Glutamatergic neuron (in vitro differentiated cells): Measurements from ENCODE around the gene SH3BP4. TPM values are rescaled to one million over a fixed set of nuclear protein-coding genes. Genes with fewer than 3 reads are reported as not detected.
A peak's percentile ranks its signal among the peaks of the same experiment; 100 is the strongest.

ENCODE experiments used
- DNase-seq: peaks from one replicate; pipeline ENCODE4 v3.0.0; 2022
- H3K27ac Mint-ChIP-seq: one replicate; pipeline ENCODE4 v1.8.0; 2020; ENCODE audit warnings: mild to moderate bottlenecking, mixed read lengths, inconsistent platforms; ENCODE audit not compliant: unreplicated experiment
- H3K27me3 Mint-ChIP-seq: one replicate; pipeline ENCODE4 v1.8.0; 2020; ENCODE audit warnings: mild to moderate bottlenecking, moderate library complexity, mixed read lengths, inconsistent platforms; ENCODE audit not compliant: unreplicated experiment
- H3K36me3 Mint-ChIP-seq: one replicate; pipeline ENCODE4 v1.8.0; 2020; ENCODE audit warnings: mild to moderate bottlenecking, mixed read lengths, inconsistent platforms; ENCODE audit not compliant: unreplicated experiment
- H3K4me1 Mint-ChIP-seq: one replicate; pipeline ENCODE4 v1.8.0; 2020; ENCODE audit warnings: mild to moderate bottlenecking, low read depth, mixed read lengths, inconsistent platforms; ENCODE audit not compliant: unreplicated experiment
- H3K4me3 Mint-ChIP-seq: one replicate; pipeline ENCODE4 v1.8.0; 2020; ENCODE audit warnings: mild to moderate bottlenecking, mixed read lengths, inconsistent platforms; ENCODE audit not compliant: unreplicated experiment
- H3K9me3 Mint-ChIP-seq: one replicate; pipeline ENCODE4 v1.8.0; 2020; ENCODE audit warnings: mild to moderate bottlenecking, moderate library complexity, mixed read lengths, inconsistent platforms; ENCODE audit not compliant: unreplicated experiment
- CTCF ChIP-seq: fragments of 200-600 bp; sonication (generic); IDR thresholded peaks from one replicate; pipeline ENCODE4 v1.5.0; 2021; ENCODE audit not compliant: partially characterized antibody, unreplicated experiment
- total RNA-seq: library from RNA; stranded (reverse); fragmentation: NEBNext Ultra II Directional; extraction: Animal tissue kit (Norgen Biotek cat#: 25700); gene quantifications from one replicate; pipeline ENCODE4 v1.2.1, GENCODE V29; 2021; ENCODE audit not compliant: unreplicated experiment

SH3BP4 gene
- total RNA-seq, 1 donor from 2014 or later = 59.3 TPM

GRCh38 chr2:234919711-234920110 lies 32.1 kb upstream of the SH3BP4 start:
- no peak overlapping the region for H3K27ac Mint-ChIP-seq
- H3K36me3 Mint-ChIP-seq = peaks cover 4% of the 10 kb centered on the region
- no peak overlapping the region for H3K4me3 Mint-ChIP-seq
- DNase-seq = no peak
- peaks cover 31% of the 10 kb centered on the region for H3K4me1 Mint-ChIP-seq
- peaks cover 6% of the 10 kb centered on the region for H3K9me3 Mint-ChIP-seq
- H3K27me3 Mint-ChIP-seq = peaks cover 6% of the 10 kb centered on the region
- TF ChIP-seq CTCF = no peak

GRCh38 chr2:234920836-234921235 lies 31.0 kb upstream of the SH3BP4 start:
- Mint-ChIP-seq H3K4me3 (no peak overlapping the region), H3K4me1 (peaks cover 31% of the 10 kb centered on the region), H3K36me3 (peaks cover 12% of the 10 kb centered on the region), H3K27me3 (peaks cover 6% of the 10 kb centered on the region), H3K27ac (no peak overlapping the region), H3K9me3 (peaks cover 6% of the 10 kb centered on the region)
- no peak for TF ChIP-seq CTCF
- DNase-seq = no peak

GRCh38 chr2:234929002-234929401 lies 22.8 kb upstream of the SH3BP4 start:
- Mint-ChIP-seq H3K4me3 (no peak overlapping the region), H3K36me3 (peaks cover 12% of the 10 kb centered on the region), H3K4me1 (peaks cover 44% of the 10 kb centered on the region), H3K27me3 (peaks cover 2% of the 10 kb centered on the region), H3K27ac (peak overlapping the region; percentile 21), H3K9me3 (peaks cover 4% of the 10 kb centered on the region)
- no peak for TF ChIP-seq CTCF
- no peak for DNase-seq

- Mint-ChIP-seq H3K9me3 (peaks cover 5% of the 10 kb centered on the region), H3K27ac (peak overlapping the region; percentile 62), H3K4me3 (no peak overlapping the region), H3K4me1 (peaks cover 49% of the 10 kb centered on the region), H3K27me3 (no peaks in the 10 kb centered on the region), H3K36me3 (peaks cover under 1% of the 10 kb centered on the region)
- no peak for TF ChIP-seq CTCF
- DNase-seq = no peak
These were observed 21.4 kb upstream of the SH3BP4 start for GRCh38 chr2:234930397-234930796.

- TF ChIP-seq CTCF = no peak
- Mint-ChIP-seq H3K36me3 (peaks cover 5% of the 10 kb centered on the region), H3K9me3 (peaks cover 8% of the 10 kb centered on the region), H3K4me3 (no peak overlapping the region), H3K27me3 (no peaks in the 10 kb centered on the region), H3K27ac (no peak overlapping the region), H3K4me1 (peaks cover 45% of the 10 kb centered on the region)
- no peak for DNase-seq
These were observed 20.4 kb upstream of the SH3BP4 start for GRCh38 chr2:234931371-234931770.
